HG02763 (cell line): Measurements from ENCODE around the gene GPX4.

ENCODE experiments used
- ATAC-seq: cut with Tn5 transposase; IDR thresholded peaks from one replicate; pipeline ENCODE4 v1.9.1; 2021; ENCODE audit warnings: mild to moderate bottlenecking, moderate library complexity; ENCODE audit not compliant: unreplicated experiment

GPX4 gene

GRCh38 chr19:1068009-1069001 lies 35.5 kb upstream of the GPX4 start:
- ATAC-seq = no peak

- no peak for ATAC-seq
Measured at GRCh38 chr19:1069009-1069779, 34.6 kb upstream of the GPX4 start.

DNA sequence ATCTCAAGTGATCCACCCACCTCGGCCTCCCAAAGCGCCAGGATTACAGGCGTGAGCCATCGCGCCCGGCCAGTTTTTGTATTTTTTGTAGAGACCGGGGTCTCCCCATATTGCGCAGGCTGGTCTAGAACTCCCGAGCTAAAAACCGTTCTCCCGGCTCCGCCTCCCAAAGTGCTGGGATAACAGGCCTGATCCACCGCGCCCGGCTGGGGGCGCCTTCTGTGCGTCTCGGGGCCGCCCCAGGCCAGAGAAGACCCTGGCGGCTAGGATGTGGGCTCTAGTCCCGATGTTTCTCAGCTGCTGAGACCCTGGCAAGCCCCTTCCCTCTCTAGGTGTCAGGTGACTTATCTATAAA lies 33.2 kb upstream of the GPX4 start:
- ATAC-seq = no peak

- ATAC-seq = no peak
Measured at GRCh38 chr19:1070931-1071791, 32.6 kb upstream of the GPX4 start.

DNA sequence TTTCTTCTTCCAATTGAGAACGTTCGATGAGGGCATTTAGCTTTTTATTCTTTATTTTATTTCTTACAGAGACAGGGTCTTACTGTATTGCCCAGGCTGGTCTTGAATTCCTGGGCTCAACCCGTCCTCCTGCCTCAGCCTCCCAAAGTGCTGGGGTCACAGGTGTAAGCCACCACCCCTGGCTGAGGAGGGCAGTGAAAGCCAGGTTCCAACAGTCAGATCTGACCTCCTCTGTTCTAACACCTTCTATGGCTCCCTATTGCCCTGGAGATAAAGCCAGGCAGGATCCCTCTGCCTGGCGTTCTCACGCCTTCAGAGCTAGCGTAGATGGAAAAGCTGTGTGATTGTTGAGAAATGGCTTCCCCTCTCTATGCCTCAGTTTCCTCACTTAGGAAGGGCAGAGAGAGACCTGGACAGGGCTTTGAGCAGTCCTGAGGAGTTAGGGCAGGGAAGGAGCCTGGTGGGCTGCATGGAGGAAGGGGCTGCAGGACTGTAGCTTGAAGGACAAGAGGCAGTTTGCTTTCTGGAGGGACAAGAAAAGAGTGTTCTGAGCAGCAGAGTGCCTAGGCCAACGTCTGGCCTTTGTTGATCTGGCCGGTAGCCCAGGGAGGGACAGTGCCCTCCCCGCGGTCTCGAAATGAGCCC lies 31.3 kb upstream of the GPX4 start:
- ATAC-seq = no peak

DNA sequence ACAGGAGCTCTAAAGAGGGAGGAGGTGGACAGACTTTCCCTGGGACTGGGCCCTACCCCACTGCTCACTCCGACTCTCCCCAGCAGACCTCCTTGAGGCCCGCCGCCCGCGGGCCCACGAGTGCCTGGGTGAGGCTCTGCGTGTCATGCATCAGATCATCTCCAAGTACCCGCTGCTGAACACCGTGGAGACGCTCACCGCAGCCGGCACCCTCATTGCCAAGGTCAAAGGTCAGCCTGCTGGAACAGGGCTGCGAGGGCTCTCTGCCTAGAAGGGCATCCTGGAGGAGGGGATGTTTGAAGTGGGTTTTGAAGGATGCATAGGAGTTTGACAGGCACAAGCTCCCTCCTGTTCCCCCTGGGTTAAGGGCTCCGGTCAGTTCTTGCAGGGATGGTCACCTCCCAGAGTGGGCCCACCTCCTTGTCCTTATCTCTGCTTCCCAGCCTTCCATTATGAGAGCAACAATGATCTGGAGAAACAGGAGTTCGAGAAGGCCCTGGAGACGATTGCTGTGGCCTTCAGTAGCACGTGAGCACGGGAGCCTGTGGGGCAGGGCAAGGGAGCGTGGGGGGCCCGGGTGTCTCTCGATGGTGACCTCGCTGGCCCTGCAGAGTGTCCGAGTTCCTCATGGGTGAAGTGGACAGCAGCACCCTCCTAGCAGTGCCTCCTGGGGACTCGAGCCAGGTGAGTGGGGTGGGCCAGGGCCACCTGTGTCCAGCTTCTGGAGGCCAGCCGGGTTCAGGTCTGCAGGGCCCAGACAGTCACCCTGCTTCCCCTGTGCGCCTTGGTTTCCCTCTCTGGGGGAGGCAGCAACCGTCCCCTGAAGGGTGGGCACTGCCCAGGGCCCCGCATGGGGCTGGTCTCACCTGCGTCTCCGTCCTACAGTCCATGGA lies 30.5 kb upstream of the GPX4 start:
- ATAC-seq = no peak

DNA sequence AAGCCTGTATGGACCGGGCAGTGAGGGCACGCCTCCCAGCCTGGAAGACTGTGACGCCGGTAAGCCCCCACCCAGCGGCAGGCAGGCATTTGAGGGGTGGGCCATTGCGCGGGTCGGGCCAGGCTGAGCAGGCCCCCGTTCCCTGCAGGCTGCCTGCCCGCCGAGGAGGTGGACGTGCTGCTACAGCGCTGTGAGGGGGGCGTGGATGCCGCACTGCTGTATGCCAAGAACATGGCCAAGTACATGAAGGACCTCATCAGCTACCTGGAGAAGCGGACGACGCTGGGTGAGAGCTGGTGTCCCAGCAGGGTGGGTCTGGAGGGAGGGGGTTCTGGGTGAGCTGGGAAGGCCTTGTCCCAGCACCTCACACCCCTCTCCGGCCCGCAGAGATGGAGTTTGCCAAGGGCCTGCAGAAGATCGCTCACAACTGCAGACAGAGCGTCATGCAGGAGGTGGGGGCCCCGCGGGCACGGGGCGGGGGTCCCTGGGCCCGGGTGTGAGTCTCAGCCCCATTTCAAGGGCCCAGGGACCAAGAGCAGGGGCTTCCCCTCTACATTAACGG lies 29.8 kb upstream of the GPX4 start:
- no peak for ATAC-seq

DNA sequence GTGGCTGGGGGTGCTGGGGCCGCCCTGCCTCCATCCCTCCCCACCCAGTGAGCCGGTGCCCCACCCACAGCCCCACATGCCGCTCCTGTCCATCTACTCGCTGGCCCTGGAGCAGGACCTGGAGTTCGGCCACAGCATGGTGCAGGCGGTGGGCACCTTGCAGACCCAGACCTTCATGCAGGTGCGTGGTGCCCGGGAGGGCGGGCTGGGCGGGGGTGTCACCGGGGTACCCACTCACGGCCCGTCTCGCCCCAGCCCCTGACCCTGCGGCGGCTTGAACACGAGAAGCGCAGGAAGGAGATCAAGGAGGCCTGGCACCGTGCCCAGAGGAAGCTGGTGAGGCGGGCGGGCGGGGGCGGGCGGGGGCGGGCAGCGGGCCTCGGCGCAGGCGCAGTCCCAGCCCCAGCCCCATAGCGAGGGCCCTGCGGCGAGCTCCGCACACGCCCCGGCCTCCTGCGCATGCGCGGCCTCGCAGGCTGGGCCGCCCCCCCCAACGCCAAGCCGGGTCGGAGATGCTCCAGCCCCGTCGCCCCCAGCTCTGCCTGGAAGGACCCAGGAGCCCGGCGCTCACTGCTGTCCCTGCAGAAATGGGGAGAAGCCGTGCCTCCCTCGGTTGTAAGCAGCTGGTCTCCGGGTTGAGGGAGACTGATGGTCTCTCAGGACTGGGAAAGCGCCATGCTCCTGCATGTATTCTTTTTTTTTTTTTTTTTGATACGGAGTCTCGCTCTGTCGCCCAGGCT lies 29.1 kb upstream of the GPX4 start:
- peak; percentile 51 for ATAC-seq

GRCh38 chr19:1076046-1076386 lies 27.8 kb upstream of the GPX4 start:
- ATAC-seq = no peak

DNA sequence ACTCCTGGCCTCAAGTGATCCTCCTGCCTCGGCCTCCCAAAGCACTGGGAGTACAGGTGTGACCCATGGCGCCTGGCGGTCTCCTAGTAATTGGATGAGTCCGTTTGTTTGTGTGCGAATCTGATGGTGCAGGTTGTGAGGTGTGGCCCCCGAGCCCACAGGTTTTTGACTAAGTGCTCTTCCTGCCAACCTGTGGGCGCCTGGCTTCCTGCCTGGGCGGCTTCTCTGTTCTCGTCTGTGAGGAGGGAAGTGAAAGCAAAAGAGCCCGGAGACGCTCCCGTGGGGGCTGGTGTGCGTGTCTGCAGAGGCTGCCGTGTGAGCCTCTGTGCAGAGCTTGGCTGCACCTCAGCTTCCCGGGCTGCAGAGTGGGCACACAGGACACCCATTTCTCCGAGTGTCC lies 26.8 kb upstream of the GPX4 start:
- peak; percentile 52 for ATAC-seq

GRCh38 chr19:1079566-1080111 lies 24.2 kb upstream of the GPX4 start:
- no peak for ATAC-seq

- ATAC-seq = no peak
Measured at GRCh38 chr19:1080360-1081161, 23.2 kb upstream of the GPX4 start.

DNA sequence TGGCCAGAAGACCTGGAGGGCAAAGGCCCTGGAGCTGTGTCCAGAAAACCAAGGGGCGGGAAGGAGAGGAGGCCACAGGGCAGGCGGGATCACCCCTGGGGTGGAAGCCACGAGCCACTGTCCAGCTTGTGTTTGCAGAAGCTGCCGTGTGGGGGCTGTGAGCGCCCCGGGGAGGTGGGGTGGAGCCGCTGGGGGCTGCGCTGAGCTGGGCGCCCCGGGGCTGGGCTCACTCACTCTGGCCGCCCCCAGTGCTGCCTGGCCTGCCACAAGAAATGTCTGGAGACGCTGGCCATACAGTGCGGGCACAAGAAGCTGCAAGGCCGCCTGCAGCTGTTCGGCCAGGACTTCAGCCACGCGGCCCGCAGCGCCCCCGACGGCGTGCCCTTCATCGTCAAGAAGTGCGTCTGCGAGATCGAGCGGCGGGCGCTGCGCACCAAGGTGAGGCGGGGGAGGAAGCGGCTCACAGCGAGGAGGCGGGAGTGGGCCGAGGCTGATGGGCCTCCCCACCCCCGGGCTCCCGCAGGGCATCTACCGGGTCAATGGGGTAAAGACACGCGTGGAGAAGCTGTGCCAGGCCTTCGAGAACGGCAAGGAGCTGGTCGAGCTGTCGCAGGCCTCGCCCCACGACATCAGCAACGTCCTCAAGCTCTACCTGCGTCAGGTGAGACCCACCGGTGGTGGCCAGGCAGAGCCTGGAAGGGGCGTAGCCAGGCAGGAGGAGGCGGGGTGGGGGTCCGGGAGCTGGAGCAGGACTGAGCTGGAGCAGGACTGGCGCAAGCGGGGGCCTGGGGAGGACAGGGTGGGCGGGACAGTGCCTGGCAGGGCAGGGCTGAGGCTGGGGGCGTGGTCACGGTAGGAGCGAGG lies 22.3 kb upstream of the GPX4 start:
- ATAC-seq = no peak

- no peak for ATAC-seq
Measured at GRCh38 chr19:1082165-1082927, 21.4 kb upstream of the GPX4 start.

DNA sequence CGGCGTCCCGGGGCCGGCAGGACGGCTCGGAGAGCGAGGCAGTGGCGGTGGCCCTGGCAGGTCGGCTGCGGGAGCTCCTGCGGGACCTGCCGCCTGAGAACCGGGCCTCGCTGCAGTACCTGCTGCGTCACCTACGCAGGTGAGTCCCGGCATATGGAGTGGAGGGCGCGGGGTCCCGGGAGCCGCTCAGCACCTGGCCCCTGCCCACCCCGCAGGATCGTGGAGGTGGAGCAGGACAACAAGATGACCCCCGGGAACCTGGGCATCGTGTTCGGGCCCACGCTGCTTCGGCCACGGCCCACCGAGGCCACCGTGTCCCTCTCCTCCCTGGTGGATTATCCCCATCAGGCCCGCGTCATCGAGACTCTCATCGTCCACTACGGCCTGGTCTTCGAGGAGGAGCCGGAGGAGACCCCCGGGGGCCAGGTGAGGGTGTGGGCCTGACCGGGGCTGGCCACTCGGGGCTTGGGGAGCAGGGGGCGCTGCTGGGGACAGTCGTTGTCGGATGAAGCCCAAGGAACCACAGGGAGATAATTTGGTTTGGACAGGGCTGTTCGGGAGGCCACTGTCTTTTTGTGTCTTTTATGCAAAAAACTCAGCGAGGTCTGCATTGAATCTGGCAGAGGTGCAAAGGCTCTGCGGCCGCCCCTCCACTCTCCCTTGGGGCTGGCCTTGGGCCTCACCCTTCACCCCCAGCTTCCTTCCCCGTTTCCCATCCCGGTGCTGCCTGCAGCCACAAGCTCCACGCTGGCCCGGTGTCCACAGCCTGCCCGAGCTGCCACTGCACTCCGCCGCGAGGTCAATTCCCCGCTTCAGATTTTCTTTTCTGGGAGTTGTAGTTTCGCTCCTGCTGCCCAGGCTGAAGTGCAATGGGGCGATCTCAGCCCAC lies 20.6 kb upstream of the GPX4 start:
- ATAC-seq = no peak
